ENCODE measurements around the gene NEUROD4. TPM values are rescaled to one million over a fixed set of nuclear protein-coding genes. Genes with fewer than 3 reads are reported as not detected.

The NEUROD4 gene
- total RNA-seq, 1 donor from 2014 or later: 206 TPM

DNA sequence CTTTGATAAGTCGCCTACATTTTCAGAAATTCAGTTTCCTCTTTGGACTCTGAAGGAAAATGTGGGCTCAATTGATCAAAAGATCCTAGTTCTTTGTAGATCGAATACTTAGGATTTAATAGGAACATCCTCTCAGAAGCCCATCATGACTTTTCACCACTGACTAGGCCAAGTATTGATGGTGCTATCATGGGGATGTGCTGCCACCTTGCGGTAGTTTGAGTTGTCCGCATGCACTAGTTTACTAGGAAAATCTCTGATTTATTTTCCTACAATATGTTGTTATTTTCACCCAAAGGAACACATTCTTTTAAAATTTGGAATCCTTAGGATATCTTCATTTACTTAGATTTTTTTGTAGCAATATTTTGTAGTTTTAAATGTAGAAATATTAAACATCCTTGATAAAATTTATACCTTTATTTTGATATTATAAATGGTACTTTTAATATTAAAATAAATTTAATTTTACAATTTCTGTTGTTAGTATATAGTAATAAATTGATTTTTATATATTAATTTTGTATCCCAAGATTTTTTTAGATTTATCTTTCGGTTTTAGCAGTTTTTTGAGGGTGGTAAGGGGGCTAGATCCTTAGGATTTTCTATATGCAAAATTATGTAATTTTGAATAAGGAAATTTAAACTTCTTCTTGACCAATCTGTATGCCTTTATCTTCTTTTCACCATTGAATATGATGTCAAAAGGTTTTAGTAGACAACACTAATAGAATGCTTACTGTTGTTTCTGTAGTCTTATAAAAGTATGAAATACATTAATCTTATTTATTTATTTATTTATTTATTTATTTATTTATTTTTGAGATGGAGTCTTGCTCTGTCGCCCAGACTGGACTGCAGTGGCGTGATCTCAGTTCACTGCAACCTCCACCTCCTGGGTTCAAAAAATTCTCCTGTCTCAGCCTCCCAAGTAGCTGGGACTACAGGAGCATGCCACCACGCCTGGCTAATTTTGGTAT, 53.6 kb downstream of the NEUROD4 start:
- Mint-ChIP-seq H3K27ac (ENCODE audit: unreplicated experiment) (no peak overlapping the region), H3K36me3 (ENCODE audit: unreplicated experiment) (no peaks in the 10 kb centered on the region), H3K4me1 (ENCODE audit: low read depth, unreplicated experiment) (peaks cover 17% of the 10 kb centered on the region), H3K27me3 (ENCODE audit: unreplicated experiment) (peaks cover 5% of the 10 kb centered on the region), H3K4me3 (ENCODE audit: unreplicated experiment) (no peak overlapping the region), H3K9me3 (ENCODE audit: unreplicated experiment) (peaks cover under 1% of the 10 kb centered on the region)
- DNase-seq: peak; percentile 82
- TF ChIP-seq, protein P1, sequence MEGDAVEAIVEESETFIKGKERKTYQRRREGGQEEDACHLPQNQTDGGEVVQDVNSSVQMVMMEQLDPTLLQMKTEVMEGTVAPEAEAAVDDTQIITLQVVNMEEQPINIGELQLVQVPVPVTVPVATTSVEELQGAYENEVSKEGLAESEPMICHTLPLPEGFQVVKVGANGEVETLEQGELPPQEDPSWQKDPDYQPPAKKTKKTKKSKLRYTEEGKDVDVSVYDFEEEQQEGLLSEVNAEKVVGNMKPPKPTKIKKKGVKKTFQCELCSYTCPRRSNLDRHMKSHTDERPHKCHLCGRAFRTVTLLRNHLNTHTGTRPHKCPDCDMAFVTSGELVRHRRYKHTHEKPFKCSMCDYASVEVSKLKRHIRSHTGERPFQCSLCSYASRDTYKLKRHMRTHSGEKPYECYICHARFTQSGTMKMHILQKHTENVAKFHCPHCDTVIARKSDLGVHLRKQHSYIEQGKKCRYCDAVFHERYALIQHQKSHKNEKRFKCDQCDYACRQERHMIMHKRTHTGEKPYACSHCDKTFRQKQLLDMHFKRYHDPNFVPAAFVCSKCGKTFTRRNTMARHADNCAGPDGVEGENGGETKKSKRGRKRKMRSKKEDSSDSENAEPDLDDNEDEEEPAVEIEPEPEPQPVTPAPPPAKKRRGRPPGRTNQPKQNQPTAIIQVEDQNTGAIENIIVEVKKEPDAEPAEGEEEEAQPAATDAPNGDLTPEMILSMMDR (IDR thresholded peaks at IDR 0.05; ENCODE audit: partially characterized antibody, unreplicated experiment): peak; percentile 92

DNA sequence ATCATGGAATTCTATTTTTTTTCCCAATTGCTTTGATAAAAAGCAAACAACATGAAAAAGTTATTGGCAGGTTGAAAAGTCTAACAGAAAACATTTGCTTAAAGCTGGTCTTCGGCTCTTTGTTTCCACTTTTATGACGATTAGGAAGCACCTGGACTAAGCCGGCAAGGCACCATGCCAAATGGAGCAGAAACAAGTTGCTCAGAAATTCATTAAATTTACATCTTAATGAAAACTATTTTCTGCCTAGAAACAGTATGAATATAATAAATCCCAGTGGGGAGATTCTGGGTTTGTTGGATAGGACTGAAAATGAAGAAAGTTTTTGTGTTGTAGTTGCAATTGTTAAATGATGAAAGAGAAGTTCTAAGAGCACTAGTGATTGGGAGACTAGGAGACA, 55.0 kb downstream of the NEUROD4 start:
- Mint-ChIP-seq H3K27ac (ENCODE audit: unreplicated experiment) (no peak overlapping the region), H3K4me3 (ENCODE audit: unreplicated experiment) (no peak overlapping the region), H3K4me1 (ENCODE audit: low read depth, unreplicated experiment) (peaks cover 13% of the 10 kb centered on the region), H3K27me3 (ENCODE audit: unreplicated experiment) (peaks cover 5% of the 10 kb centered on the region), H3K36me3 (ENCODE audit: unreplicated experiment) (peaks cover 6% of the 10 kb centered on the region), H3K9me3 (ENCODE audit: unreplicated experiment) (no peaks in the 10 kb centered on the region)
- DNase-seq: no peak
- TF ChIP-seq, protein P1 (IDR thresholded peaks at IDR 0.05; ENCODE audit: partially characterized antibody, unreplicated experiment): no peak

Other genes with a start within 250 kb of the NEUROD4 start
- gene MUCL1, start 165.5 kb upstream of the NEUROD4 start, total RNA-seq (ENCODE audit: unreplicated experiment): not detected
- gene TESPA1, start 35.2 kb upstream of the NEUROD4 start, total RNA-seq (ENCODE audit: unreplicated experiment): not detected
- 2.9 TPM for gene OR9K2, start 106.4 kb downstream of the NEUROD4 start, total RNA-seq (ENCODE audit: unreplicated experiment)
- 0.47 TPM for gene OR10A7, start 201.1 kb downstream of the NEUROD4 start, total RNA-seq (ENCODE audit: unreplicated experiment)
- gene OR6C74, start 224.6 kb downstream of the NEUROD4 start, total RNA-seq (ENCODE audit: unreplicated experiment): not detected

Data from glutamatergic neuron (in vitro differentiated cells).